GM12878 (cell line): ENCODE measurements around the gene LIMD2. TPM values are rescaled to one million over a fixed set of nuclear protein-coding genes. Genes with fewer than 3 reads are reported as not detected.

Source experiments
- ATAC-seq: fragments of 200-7000 bp; cut with Tn5 transposase; 3 replicates; pipeline ENCODE4 v1.9.1; 2020; ENCODE audit warnings: mild to moderate bottlenecking, moderate library complexity
- BruUV-seq: library from RNA; stranded (reverse); fragments of 400-500 nt; replicated peaks from 2 replicates; lab custom pipeline; 2021; lab: Mats Ljungman, UMichigan
- CTCF ChIA-PET: fragments of 300-600 bp; sonication (Branson Sonifier 250); formaldehyde crosslinking; extraction: SDS; loops from one replicate; lab custom pipeline; 2021; ENCODE audit warnings: inconsistent platforms; lab: Yijun Ruan, JAX
- POLR2A ChIA-PET: fragments of 350-600 bp; formaldehyde crosslinking; extraction: SDS; loops from one replicate; lab custom pipeline; 2021; ENCODE audit warnings: inconsistent platforms; lab: Charles Lee
- RAD21 ChIA-PET: fragments of 300-600 bp; sonication (Branson Sonifier 250); formaldehyde crosslinking; loops from one replicate; lab custom pipeline; 2023; ENCODE audit warnings: antibody characterized with exemption; ENCODE audit not compliant: unreplicated experiment; lab: Charles Lee
- SMC1A ChIA-PET: fragments of 300-600 bp; sonication (Branson Sonifier 250); formaldehyde crosslinking; loops from one replicate; lab custom pipeline; 2023; ENCODE audit not compliant: unreplicated experiment, uncharacterized antibody; lab: Charles Lee
- DNase-seq: peaks from one replicate; pipeline ENCODE4 v3.0.0-alpha.2; 2011; ENCODE audit warnings: low read depth, low spot score
- FAIRE-seq: peaks from 3 replicates; lab custom pipeline; 2011; peaks lifted over from hg19 to GRCh38; lab: Jason Lieb, UNC
- H2AFZ ChIP-seq: 2 replicates; pipeline ENCODE4 v1.6.0; 2011; ENCODE audit warnings: low read depth, low read length, control low read depth; ENCODE audit not compliant: control insufficient read depth
- H3K27ac ChIP-seq: 2 replicates; pipeline ENCODE4 v1.5.1; 2011; ENCODE audit warnings: control low read depth; ENCODE audit not compliant: control insufficient read depth, insufficient read depth
- H3K27me3 ChIP-seq, 2 experiments: replicated peaks in 1 of 2; 2 replicates each; pipeline versions ENCODE4 v1.6.0 to v1.6.1; 2011; ENCODE audit warnings: low read length in 1 of 2; ENCODE audit not compliant: control insufficient read depth in 2 of 2, insufficient read depth in 2 of 2
- H3K36me3 ChIP-seq, 2 experiments: 2 replicates each; pipeline ENCODE4 v1.5.1; 2011; ENCODE audit warnings: low read length in 1 of 2; ENCODE audit not compliant: control insufficient read depth in 2 of 2, insufficient read depth in 2 of 2
- H3K4me1 ChIP-seq: 2 replicates; pipeline ENCODE4 v1.6.1; 2011; ENCODE audit warnings: mild to moderate bottlenecking, low read length, moderate library complexity, mixed read lengths; ENCODE audit not compliant: control insufficient read depth, insufficient read depth
- H3K4me2 ChIP-seq: 2 replicates; pipeline ENCODE4 v1.6.0; 2011; ENCODE audit warnings: control low read depth; ENCODE audit not compliant: control insufficient read depth, insufficient read depth
- H3K4me3 ChIP-seq: fragments of 200-600 bp; sonication (generic); 2 replicates; pipeline ENCODE4 v1.5.1; 2016
- H3K79me2 ChIP-seq: 2 replicates; pipeline ENCODE4 v1.6.0; 2011; ENCODE audit warnings: low read length; ENCODE audit not compliant: control insufficient read depth, insufficient read depth
- H3K9ac ChIP-seq: 2 replicates; pipeline ENCODE4 v1.8.0; 2011; ENCODE audit warnings: low read length, control low read depth, mixed read lengths; ENCODE audit not compliant: control insufficient read depth, insufficient read depth
- H3K9me3 ChIP-seq: replicated peaks from 3 replicates; pipeline ENCODE4 v1.5.1; 2011; ENCODE audit warnings: mild to moderate bottlenecking, low read length; ENCODE audit not compliant: control insufficient read depth, insufficient read depth
- H4K20me1 ChIP-seq: 2 replicates; pipeline ENCODE4 v1.6.0; 2011; ENCODE audit not compliant: control insufficient read depth, insufficient read depth
- BRCA1 ChIP-seq: IDR thresholded peaks from 2 replicates; pipeline ENCODE4 v1.6.1; 2011; ENCODE audit warnings: low read depth, low read length, improper control_type of control experiment
- KLF5 ChIP-seq: fragments of 450-650 bp; IDR thresholded peaks from 2 replicates; pipeline ENCODE4 v1.6.1; 2014; ENCODE audit warnings: mild to moderate bottlenecking; ENCODE audit not compliant: partially characterized antibody
- PAX8 ChIP-seq: fragments of 450-650 bp; IDR thresholded peaks from 2 replicates; pipeline ENCODE4 v1.6.1; 2017; ENCODE audit warnings: mild to moderate bottlenecking, moderate library complexity
- POLR2AphosphoS2 ChIP-seq: IDR thresholded peaks from 2 replicates; pipeline ENCODE4 v1.6.1; 2011; ENCODE audit warnings: low read depth, mild to moderate bottlenecking, low read length, improper control_type of control experiment, moderate library complexity
- RAD21 ChIP-seq: IDR thresholded peaks from 2 replicates; pipeline ENCODE4 v1.6.1; 2011; ENCODE audit warnings: mild to moderate bottlenecking, low read depth, low read length, moderate library complexity; ENCODE audit not compliant: insufficient read depth
- SRF ChIP-seq, 2 experiments: IDR thresholded peaks; 2 replicates each; pipeline ENCODE4 v1.6.1; 2011; ENCODE audit warnings: low read depth in 2 of 2, low read length in 2 of 2, mild to moderate bottlenecking in 1 of 2, moderate library complexity in 1 of 2
- YBX1 ChIP-seq: fragments of 450-650 bp; IDR thresholded peaks from 2 replicates; pipeline ENCODE4 v1.6.1; 2016; ENCODE audit warnings: antibody characterized with exemption
- ZNF217 ChIP-seq: fragments of 450-650 bp; IDR thresholded peaks from 2 replicates; pipeline ENCODE4 v1.6.1; 2017; ENCODE audit warnings: antibody characterized with exemption, mild to moderate bottlenecking
- WGBS: methylation state at CpG from one replicate; pipeline ENCODE4 v1.1.6; 2016; ENCODE audit warnings: low lambda C conversion rate; ENCODE audit not compliant: insufficient replicate concordance, insufficient coverage; ENCODE audit errors: missing lambda C conversion rate; 5-methylcytosine and 5-hydroxymethylcytosine counted together
- in situ Hi-C: fragments of 300-500 bp; cut with MboI; formaldehyde crosslinking; loops from 9 replicates; pipeline ENCODE4 v1.14.3; 2018; ENCODE audit warnings: mixed read lengths
- intact Hi-C: fragments of 100-400 bp; cut with micrococcal nuclease; formaldehyde crosslinking; loops from one replicate; pipeline ENCODE4 v1.14.2; 2022; ENCODE audit not compliant: unreplicated experiment
- polyA plus RNA-seq, 11 experiments: library from polyadenylated mRNA; depleted of rRNA in 4 of 11; unstranded in 6 of 11; stranded (reverse) in 5 of 11; fragments of >200 nt; fragmentation: Nextera tagmentation in 4 of 11; fragmentation: Illumina TruSeq in 1 of 11; extraction: Ambion mirVana in 4 of 11; extraction: Trizol in 1 of 11; gene quantifications; 1 replicate in 1 of 11; 2 replicates in 10 of 11; pipeline versions ENCODE4 v1.2.1 to v1.2.3, GENCODE V29; 2011 to 2016; ENCODE audit warnings: inconsistent platforms in 2 of 11, missing spikeins in 2 of 11, low read depth in 1 of 11
- total RNA-seq, 4 experiments: library from RNA; depleted of rRNA in 3 of 4; stranded (reverse); fragments of >200 nt in 3 of 4; fragmentation: Illumina TruSeq in 1 of 4; extraction: Trizol in 1 of 4; gene quantifications; 2 replicates each; pipeline versions ENCODE4 v1.2.1 to v1.2.3, GENCODE V29; 2013 to 2021
- TF ChIP-seq, protein P1 (sequence below): IDR thresholded peaks from 2 replicates; pipeline ENCODE4 v1.6.1; 2012; ENCODE audit warnings: low read depth, low read length, improper control_type of control experiment
- TF ChIP-seq, protein P2 (sequence below): fragments of 450-650 bp; IDR thresholded peaks from 2 replicates; pipeline ENCODE4 v1.6.1; 2018; ENCODE audit warnings: borderline replicate concordance, mild to moderate bottlenecking; ENCODE audit not compliant: partially characterized antibody
- TF ChIP-seq, protein P3 (sequence below): fragments of 450-650 bp; IDR thresholded peaks from 2 replicates; pipeline ENCODE4 v1.6.1; 2016; ENCODE audit warnings: mild to moderate bottlenecking, moderate library complexity, borderline replicate concordance

LIMD2 gene
- total and polyA plus RNA-seq, 10 of the 15 experiments (the other 5 are each of a cell fraction or from before 2014, with no cell fraction given): 1.1 to 339 (median 181) TPM

DNA sequence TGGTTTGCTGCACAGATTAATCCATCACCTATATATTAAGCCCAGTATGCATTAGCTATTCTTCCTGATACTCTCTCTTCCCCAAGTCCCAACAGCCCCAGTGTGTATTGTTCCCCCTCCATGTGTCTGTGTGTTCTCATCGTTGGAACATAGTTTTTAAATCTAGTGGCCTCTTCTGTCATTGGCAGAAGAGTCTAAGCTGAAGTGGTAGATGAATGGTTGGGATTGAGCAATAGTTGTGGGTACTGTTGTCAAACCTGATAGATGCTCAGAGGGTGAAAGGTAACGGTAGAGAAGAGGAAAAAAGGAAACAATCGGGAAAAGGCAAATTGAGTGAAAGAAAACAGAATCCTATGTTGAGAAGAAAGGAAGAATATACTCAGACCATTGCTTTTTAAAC, 47.8 kb downstream of the LIMD2 start:
- no peaks in the 10 kb centered on the region for H3K27me3 ChIP-seq
- no peak overlapping the region for H3K9ac ChIP-seq
- FAIRE-seq (no peak), DNase-seq (no peak), ATAC-seq (no peak)
- TF ChIP-seq POLR2AphosphoS2 (no peak), RAD21 (no peak), SRF (IDR thresholded peaks at IDR 0.05; ENCODE audit: low read depth in 2 of 2, low read length in 2 of 2) (no peak)
- no peaks in the 10 kb centered on the region for H3K9me3 ChIP-seq
- POLR2A ChIA-PET: no interaction called here
- H3K4me1 ChIP-seq: peaks cover 4% of the 10 kb centered on the region
- SMC1A ChIA-PET: no interaction called here
- intact Hi-C loops (no loop called here), in situ Hi-C loops (no loop called here)
- H3K4me3 ChIP-seq: no peak overlapping the region
- CTCF ChIA-PET: interaction anchor here (1.6 kb wide), 2 partner anchors 9 to 19 kb away, joined by 4 to 6 read pairs; no protein-coding TSS in a partner anchor
- H2AFZ ChIP-seq: no peak overlapping the region
- H3K4me2 ChIP-seq: no peak overlapping the region
- H3K36me3 ChIP-seq: peaks cover 2 to 8% of the 10 kb centered on the region in 2 experiments; a peak in 3 of 4 replicates
- H3K27ac ChIP-seq: no peak overlapping the region
- 54% methylated on average over 3 of the region's 3 CpGs for WGBS
- no peaks in the 10 kb centered on the region for H4K20me1 ChIP-seq
- H3K79me2 ChIP-seq: no peaks in the 10 kb centered on the region
- BruUV-seq: no TSS peak
- RAD21 ChIA-PET: no interaction called here

DNA sequence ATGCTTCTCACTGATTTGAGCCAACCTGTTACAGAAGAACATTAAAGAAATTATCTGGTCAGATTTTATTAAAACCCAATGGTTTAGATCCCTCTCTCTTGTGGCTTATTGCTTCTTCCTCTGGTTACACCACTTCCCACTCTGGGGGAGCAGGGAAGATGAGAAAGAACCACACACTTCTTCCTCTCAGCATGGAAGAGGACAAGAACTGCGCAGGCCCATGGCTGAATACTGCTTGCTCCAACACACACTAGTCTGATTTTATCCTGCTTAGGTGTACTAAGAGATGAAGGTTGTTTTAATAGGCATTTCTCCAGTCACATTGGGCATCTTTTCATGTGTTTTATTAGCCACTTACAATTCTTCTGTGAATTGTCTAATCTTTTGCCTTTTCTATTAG, 50.1 kb downstream of the LIMD2 start:
- intact Hi-C loops (no loop called here), in situ Hi-C loops (no loop called here)
- Histone ChIP-seq H3K79me2 (peaks cover 2% of the 10 kb centered on the region; the same call in 1 of the 2 replicates), H3K36me3 (peaks cover 4 to 16% of the 10 kb centered on the region in 2 experiments; a peak in 3 of 4 replicates), H3K27ac (no peak overlapping the region), H3K4me1 (peaks cover 26% of the 10 kb centered on the region), H3K4me2 (no peak overlapping the region), H2AFZ (no peak overlapping the region), H3K4me3 (no peak overlapping the region), H3K27me3 (no peaks in the 10 kb centered on the region), H3K9me3 (no peaks in the 10 kb centered on the region), H4K20me1 (no peaks in the 10 kb centered on the region), H3K9ac (no peak overlapping the region)
- POLR2A ChIA-PET: no interaction called here
- CTCF ChIA-PET: no interaction called here
- RAD21 ChIA-PET: no interaction called here
- BruUV-seq: no TSS peak
- no peak for FAIRE-seq
- no peak for DNase-seq
- WGBS: 100% methylated on average over 1 of the region's 1 CpG
- SMC1A ChIA-PET: no interaction called here
- no peak for ATAC-seq
- TF ChIP-seq BRCA1: no peak
- TF ChIP-seq ZNF217: no peak
- TF ChIP-seq, protein P1, sequence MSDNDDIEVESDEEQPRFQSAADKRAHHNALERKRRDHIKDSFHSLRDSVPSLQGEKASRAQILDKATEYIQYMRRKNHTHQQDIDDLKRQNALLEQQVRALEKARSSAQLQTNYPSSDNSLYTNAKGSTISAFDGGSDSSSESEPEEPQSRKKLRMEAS: no peak
- TF ChIP-seq, protein P2, sequence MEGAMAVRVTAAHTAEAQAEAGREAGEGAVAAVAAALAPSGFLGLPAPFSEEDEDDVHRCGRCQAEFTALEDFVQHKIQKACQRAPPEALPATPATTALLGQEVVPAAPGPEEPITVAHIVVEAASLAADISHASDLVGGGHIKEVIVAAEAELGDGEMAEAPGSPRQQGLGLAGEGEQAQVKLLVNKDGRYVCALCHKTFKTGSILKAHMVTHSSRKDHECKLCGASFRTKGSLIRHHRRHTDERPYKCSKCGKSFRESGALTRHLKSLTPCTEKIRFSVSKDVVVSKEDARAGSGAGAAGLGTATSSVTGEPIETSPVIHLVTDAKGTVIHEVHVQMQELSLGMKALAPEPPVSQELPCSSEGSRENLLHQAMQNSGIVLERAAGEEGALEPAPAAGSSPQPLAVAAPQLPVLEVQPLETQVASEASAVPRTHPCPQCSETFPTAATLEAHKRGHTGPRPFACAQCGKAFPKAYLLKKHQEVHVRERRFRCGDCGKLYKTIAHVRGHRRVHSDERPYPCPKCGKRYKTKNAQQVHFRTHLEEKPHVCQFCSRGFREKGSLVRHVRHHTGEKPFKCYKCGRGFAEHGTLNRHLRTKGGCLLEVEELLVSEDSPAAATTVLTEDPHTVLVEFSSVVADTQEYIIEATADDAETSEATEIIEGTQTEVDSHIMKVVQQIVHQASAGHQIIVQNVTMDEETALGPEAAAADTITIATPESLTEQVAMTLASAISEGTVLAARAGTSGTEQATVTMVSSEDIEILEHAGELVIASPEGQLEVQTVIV: no peak
- TF ChIP-seq KLF5: no peak
- no peak for TF ChIP-seq YBX1
- TF ChIP-seq PAX8: no peak
- TF ChIP-seq, protein P3, sequence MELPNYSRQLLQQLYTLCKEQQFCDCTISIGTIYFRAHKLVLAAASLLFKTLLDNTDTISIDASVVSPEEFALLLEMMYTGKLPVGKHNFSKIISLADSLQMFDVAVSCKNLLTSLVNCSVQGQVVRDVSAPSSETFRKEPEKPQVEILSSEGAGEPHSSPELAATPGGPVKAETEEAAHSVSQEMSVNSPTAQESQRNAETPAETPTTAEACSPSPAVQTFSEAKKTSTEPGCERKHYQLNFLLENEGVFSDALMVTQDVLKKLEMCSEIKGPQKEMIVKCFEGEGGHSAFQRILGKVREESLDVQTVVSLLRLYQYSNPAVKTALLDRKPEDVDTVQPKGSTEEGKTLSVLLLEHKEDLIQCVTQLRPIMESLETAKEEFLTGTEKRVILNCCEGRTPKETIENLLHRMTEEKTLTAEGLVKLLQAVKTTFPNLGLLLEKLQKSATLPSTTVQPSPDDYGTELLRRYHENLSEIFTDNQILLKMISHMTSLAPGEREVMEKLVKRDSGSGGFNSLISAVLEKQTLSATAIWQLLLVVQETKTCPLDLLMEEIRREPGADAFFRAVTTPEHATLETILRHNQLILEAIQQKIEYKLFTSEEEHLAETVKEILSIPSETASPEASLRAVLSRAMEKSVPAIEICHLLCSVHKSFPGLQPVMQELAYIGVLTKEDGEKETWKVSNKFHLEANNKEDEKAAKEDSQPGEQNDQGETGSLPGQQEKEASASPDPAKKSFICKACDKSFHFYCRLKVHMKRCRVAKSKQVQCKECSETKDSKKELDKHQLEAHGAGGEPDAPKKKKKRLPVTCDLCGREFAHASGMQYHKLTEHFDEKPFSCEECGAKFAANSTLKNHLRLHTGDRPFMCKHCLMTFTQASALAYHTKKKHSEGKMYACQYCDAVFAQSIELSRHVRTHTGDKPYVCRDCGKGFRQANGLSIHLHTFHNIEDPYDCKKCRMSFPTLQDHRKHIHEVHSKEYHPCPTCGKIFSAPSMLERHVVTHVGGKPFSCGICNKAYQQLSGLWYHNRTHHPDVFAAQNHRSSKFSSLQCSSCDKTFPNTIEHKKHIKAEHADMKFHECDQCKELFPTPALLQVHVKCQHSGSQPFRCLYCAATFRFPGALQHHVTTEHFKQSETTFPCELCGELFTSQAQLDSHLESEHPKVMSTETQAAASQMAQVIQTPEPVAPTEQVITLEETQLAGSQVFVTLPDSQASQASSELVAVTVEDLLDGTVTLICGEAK: no peak
